ENCODE measurements around the gene C3orf33. TPM values are rescaled to one million over a fixed set of nuclear protein-coding genes. Genes with fewer than 3 reads are reported as not detected.

The C3orf33 gene
- total and polyA plus RNA-seq, 2 of the 13 experiments (the other 11 are each of a cell fraction or from before 2014, with no cell fraction given) = 9.2 to 12.6 TPM

DNA sequence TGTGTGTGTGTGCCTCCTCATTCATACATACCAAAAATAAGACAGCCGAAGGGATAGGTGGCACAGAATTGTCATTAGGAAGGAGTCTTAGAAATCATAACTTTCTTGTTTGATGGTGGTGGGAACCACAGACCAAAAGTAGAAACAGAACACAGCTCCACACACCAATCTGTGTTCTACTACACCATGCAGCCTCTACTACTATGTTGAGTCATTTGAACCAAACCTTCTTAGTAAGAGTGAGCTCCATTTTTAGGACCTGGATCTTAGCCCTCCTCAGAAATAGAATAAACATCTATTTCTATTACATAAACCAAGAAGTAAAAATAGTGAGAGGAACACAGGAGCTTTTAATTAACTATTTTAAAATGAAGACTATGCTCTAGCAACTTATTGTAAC, 33.3 kb downstream of the C3orf33 start:
- H4K20me1 ChIP-seq (ENCODE audit: insufficient read depth, low read length) = no peaks in the 10 kb centered on the region
- DNase-seq (ENCODE audit: low spot score) (no peak), FAIRE-seq (no peak), ATAC-seq (no peak)
- no peaks in the 10 kb centered on the region for H3K27me3 ChIP-seq (ENCODE audit: control insufficient read depth in 1 of 2, insufficient read depth in 2 of 2, low read length in 2 of 2)
- no peak overlapping the region for H3K4me3 ChIP-seq (replicated peaks in 1 of 3; ENCODE audit: insufficient read depth in 1 of 3, low read depth in 2 of 3, low read length in 3 of 3)
- POLR2A ChIA-PET = no interaction called here
- intact Hi-C loops (cut with micrococcal nuclease; ENCODE audit: unreplicated experiment) (no loop called here), in situ Hi-C loops (cut with HindIII; ENCODE audit: extremely low pct_ligation_motif_present, low pct_unique_long_range_greater_than_20kb) (no loop called here)
- H3K4me2 ChIP-seq (ENCODE audit: low read depth, low read length) = no peak overlapping the region
- CTCF ChIA-PET (ENCODE audit: low intra/inter-chr PET ratio, low total read pairs) = no interaction called here
- WGBS (ENCODE audit: low lambda C conversion rate) = 100% methylated on average over 1 of the region's 1 CpG
- no peak overlapping the region for H3K27ac ChIP-seq (ENCODE audit: extremely low read length, insufficient read depth, low read length)
- no peaks in the 10 kb centered on the region for H3K9me3 ChIP-seq (ENCODE audit: low read length)
- H3K9ac ChIP-seq (ENCODE audit: insufficient read depth, low read depth, low read length) = no peak overlapping the region
- no TSS peak for BruUV-seq (replicated peaks)
- no peak overlapping the region for H2AFZ ChIP-seq (ENCODE audit: low read length)
- H3K79me2 ChIP-seq (ENCODE audit: insufficient read depth, low read length) = no peaks in the 10 kb centered on the region
- no peaks in the 10 kb centered on the region for H3K4me1 ChIP-seq (ENCODE audit: insufficient read depth, low read length)
- peaks cover 2 to 13% of the 10 kb centered on the region in 2 experiments; a peak in 3 of 5 replicates for H3K36me3 ChIP-seq (replicated peaks in 1 of 2; ENCODE audit: control insufficient read depth in 1 of 2, insufficient read depth in 2 of 2, low read length in 2 of 2)
- TF ChIP-seq BORCS8-MEF2B (CRISPR knock-in tag; IDR thresholded peaks at IDR 0.05) = no peak
- no peak for TF ChIP-seq SMARCC2 (IDR thresholded peaks at IDR 0.05)

GRCh38 chr3:155771126-155771525, 35.0 kb downstream of the C3orf33 start:
- Histone ChIP-seq H3K79me2 (ENCODE audit: insufficient read depth, low read length) (no peaks in the 10 kb centered on the region), H3K4me1 (ENCODE audit: insufficient read depth, low read length) (no peaks in the 10 kb centered on the region), H3K27ac (ENCODE audit: extremely low read length, insufficient read depth, low read length) (no peak overlapping the region), H3K9me3 (ENCODE audit: low read length) (no peaks in the 10 kb centered on the region), H3K36me3 (replicated peaks in 1 of 2; ENCODE audit: control insufficient read depth in 1 of 2, insufficient read depth in 2 of 2, low read length in 2 of 2) (peaks cover 2 to 13% of the 10 kb centered on the region in 2 experiments; a peak in 3 of 5 replicates), H4K20me1 (ENCODE audit: insufficient read depth, low read length) (no peaks in the 10 kb centered on the region), H2AFZ (ENCODE audit: low read length) (no peak overlapping the region), H3K4me2 (ENCODE audit: low read depth, low read length) (no peak overlapping the region), H3K27me3 (ENCODE audit: control insufficient read depth in 1 of 2, insufficient read depth in 2 of 2, low read length in 2 of 2) (no peaks in the 10 kb centered on the region), H3K9ac (ENCODE audit: insufficient read depth, low read depth, low read length) (no peak overlapping the region), H3K4me3 (replicated peaks in 1 of 3; ENCODE audit: insufficient read depth in 1 of 3, low read depth in 2 of 3, low read length in 3 of 3) (no peak overlapping the region)
- in situ Hi-C loops (cut with HindIII; ENCODE audit: extremely low pct_ligation_motif_present, low pct_unique_long_range_greater_than_20kb) = no loop called here
- intact Hi-C loops (cut with micrococcal nuclease; ENCODE audit: unreplicated experiment) = no loop called here
- 98% methylated on average over 6 of the region's 6 CpGs for WGBS (ENCODE audit: low lambda C conversion rate)
- ChIA-PET CTCF (ENCODE audit: low intra/inter-chr PET ratio, low total read pairs) (no interaction called here), POLR2A (no interaction called here)
- no TSS peak for BruUV-seq (replicated peaks)
- DNase-seq (ENCODE audit: low spot score) (no peak), FAIRE-seq (no peak), ATAC-seq (no peak)
- no peak for TF ChIP-seq NCOA2 (CRISPR knock-in tag; IDR thresholded peaks at IDR 0.05)
- no peak for TF ChIP-seq ATF7-NPFF (CRISPR knock-in tag; IDR thresholded peaks at IDR 0.05; ENCODE audit: low read depth)
- no peak for TF ChIP-seq NR2F6 (IDR thresholded peaks at IDR 0.05)
- no peak for TF ChIP-seq NR2F6 (CRISPR knock-in tag; IDR thresholded peaks at IDR 0.05)
- TF ChIP-seq CSRNP2 (CRISPR knock-in tag; conservative IDR thresholded peaks at IDR 0.05; ENCODE audit: low read depth) = no peak
- no peak for TF ChIP-seq HNRNPUL1 (IDR thresholded peaks at IDR 0.05; ENCODE audit: low read depth, low read length)
- TF ChIP-seq SNAPC5 (CRISPR knock-in tag; IDR thresholded peaks at IDR 0.05; ENCODE audit: borderline replicate concordance) = no peak
- TF ChIP-seq PRDM15 (CRISPR knock-in tag; IDR thresholded peaks at IDR 0.05) = no peak
- TF ChIP-seq ZNF891 (CRISPR knock-in tag; IDR thresholded peaks at IDR 0.05) = no peak
- no peak for TF ChIP-seq NFYB (CRISPR knock-in tag; IDR thresholded peaks at IDR 0.05)
- no peak for TF ChIP-seq TBX3 (IDR thresholded peaks at IDR 0.05; ENCODE audit: borderline replicate concordance)

All from HepG2 (cell line).